Measurements from ENCODE around the gene CBLN1.
"Not testable (repeated sequence)": the region's sequence is repeated elsewhere in the genome, so short reads cannot be mapped to it uniquely, and the experiment has no call there.

Gene CBLN1

DNA sequence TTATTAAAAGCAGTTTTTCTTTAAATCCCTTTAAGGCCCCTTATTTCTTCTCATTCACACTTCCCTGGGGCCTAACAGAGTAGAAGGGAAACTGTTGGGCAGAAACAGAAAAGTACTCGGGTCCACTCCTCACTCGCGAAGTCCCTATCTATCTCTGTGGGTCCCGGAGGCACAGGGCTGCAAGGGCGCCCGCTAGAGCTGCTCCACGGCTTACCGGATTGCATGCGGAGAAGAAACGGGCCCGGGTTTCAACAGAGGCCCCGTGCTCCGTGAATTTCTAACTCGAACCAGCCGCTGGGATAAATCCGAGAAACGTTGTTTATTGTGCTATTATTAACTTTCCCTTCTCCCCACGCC is 4.3 kb downstream of the CBLN1 start:
- DNase-seq, result no peak

DNA sequence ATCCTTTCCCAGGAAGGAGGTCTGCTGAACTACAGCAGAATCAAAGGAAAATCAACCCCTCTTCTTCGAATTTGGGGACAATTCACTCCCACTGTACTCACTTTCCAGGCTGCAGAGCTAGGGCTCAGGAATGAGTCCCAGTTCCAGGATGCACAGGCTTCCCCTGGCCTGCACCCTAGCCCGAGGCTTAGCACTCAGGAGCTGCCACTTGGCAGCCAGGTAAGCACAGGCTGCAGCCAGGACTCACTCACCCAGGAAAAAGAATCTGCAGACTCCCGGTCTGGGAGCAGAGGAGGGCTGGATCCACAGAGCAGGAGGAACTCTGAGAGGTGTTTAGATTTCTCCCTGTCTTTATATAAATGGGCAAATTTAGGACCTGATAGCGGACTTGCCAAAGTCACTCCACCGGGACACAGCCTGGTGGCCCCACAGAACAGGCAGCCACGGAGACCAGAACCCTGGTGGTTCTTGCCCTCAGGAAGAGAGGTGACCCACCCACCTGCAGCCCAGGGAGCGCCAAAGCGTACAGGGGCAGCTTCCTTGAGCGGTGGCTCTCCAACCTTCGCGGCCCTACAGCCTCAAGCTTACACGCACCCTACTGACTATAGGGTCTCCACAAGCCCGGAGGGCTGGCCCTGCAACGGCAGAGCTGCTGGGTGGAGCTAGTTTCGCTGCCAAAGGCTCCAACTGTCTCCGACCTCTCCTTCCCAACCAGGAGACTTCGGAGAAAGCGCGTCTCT is 4.8 kb downstream of the CBLN1 start:
- no peak for DNase-seq

DNA sequence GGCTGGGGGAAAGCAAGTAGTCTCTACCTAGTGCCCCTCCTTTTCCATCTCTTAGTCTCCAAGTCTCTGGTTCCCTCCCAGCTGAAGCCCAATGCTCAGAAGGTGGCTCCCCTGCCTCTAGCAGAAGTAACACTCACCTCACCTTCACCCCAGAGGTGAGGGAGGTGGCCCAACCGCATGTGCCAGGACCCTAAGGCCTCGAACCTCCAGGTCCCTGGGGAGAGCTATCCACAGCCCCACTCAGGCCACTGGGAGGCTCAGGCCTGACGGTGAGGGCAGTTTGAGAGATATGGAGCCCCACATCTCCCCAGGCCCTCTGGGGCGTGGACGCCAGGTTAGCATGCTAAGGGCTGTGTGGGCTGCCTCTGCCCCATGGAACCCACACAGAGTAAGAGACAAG is 5.8 kb downstream of the CBLN1 start:
- DNase-seq, result no peak

DNA sequence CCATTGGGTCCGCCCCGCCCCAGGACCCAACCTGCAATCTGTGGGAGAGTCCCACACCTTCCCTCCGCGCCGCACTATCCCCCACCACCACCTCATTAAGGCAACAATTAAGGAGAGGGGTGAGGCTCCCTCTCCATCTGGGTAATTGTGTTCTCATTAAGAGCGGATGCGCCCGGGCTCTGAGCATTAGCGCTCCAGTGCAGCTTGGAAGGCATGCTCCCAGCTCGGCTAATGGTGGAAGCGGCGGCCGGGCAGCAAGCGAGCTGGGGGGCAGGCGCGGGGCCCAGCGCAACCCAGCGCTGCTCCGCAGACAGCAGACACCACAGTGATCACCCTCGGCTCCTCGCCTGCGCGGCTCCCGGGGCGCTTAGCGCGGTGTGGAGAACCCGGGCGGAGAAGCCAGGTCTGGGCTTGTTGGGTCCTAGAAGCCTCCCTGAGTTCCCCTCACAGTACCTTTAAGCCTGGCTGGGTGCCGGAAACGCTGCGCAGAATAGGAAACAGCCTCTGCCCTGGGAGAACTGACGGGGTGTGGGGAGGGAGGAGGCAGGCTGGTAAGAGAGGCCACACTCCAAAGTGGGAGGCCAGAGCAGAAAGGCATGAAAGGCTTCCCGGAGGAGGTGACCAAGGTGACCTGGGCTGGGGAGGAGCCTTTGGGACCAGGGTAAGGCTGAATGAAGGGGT is 6.4 kb downstream of the CBLN1 start:
- no peak for DNase-seq

DNA sequence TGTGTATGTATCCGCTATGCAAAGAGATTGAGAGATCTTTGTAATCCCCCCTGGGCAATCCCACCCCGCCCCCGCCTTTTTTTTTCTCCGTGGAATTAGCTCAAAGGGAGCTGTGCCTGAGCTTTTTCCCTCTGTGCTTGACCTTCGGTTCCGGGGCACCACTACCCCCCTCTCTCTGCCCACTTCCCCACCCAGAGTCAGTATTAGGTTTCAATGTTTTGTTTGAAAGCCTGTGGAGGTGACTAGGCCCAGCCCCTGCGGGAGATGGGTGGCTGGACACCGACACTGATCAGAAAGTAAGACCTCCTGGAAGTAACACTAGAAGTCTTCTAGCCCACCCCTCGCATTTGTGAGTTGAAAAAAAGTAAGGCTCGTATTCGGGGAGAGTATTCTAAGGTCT is 7.0 kb downstream of the CBLN1 start:
- DNase-seq, result no peak

DNA sequence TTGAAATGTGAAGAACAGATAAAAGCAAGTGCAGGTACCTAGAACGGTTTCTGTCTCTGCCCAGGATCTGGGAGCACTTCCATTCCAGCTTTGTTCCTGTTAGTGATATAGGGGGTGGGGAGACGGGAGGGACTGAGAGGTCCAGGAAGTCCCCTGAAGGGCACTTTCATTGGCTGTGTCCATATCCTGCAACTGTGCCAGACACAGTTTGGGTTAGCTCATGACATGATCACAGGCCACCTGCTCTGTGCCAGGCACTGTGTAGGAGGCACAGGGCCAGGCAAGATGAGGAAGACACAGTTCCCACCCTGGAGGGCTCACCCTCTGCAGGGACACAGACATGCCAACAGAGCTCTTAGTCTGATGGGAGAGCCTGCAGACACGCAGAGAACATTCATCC is 7.9 kb downstream of the CBLN1 start:
- DNase-seq, result no peak

DNA sequence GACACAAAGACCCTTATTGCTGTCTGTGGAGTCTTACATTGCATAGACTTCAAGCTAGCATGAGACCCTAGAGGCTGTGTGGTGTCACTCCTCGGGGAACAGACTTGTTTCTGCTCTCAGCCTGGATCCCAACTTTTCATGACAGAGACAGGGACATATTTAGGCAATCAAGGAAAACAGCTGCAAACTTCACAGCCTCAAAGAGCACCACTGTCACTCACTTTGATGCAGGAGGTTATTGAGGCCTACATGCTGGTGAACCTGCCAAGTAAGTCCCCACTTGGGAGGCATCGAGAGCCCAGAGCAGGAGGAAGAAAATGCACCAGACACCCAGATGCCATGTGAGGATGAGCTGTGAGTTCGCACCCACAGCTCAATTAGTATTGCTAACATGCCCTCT is 10.3 kb downstream of the CBLN1 start:
- DNase-seq, result no peak

DNA sequence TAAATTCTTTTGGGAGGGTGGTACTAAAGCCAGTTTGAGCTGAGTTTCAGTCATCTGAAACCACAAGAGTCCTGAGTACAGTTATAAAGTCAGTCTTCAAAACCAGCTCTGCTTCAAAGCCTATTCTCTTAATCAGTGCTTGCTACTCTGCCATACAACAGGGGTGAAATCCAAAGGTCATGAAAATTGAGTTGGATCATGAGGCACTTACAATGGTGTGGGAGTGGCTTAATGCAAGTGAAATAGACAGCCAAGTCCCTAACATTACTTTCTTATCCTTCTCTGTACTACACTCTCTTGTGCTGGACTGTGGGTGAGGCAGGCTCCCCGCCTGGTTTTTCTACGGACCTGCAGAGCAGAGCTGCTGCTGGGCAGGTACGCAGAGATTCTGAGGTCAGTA is 12.4 kb downstream of the CBLN1 start:
- no peak for DNase-seq

DNA sequence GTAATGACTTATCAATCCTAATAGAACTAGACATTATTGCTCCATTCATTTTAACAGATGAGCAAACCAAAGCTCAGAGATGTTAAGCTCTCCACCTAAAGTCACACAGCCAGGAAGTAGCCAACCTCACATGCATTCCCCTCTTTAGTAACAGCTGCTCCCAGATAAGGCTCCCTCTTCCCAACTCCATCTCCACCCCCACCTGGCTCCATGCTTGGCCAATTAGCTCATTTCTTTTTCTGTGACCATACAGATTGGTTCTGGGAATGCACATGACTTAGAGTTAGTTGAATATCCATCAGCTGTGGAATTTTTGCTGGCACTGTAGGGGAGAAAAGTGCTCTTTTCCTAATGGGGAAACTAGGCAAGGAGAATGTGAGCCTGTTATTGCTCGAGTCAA is 13.0 kb downstream of the CBLN1 start:
- no peak for DNase-seq

DNA sequence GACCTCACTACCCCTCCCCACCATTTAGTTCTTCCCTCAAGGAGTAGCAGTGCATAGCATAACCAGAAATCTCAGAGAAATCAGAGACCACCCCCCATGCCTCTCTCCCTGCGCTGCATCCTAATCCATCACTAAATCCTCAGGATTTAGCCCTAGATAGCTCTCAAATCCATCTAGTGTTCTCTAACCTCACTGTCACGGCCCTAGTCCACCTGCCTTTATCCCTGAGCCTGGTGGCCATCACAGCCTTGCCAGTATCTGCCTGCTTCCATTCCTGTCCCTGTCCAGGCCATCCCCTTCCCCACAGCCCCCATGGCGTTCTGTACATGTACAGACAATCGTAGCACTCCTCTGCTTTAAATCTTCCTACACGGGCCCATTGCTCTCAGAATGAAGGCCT is 19.1 kb downstream of the CBLN1 start:
- no peak for DNase-seq

DNA sequence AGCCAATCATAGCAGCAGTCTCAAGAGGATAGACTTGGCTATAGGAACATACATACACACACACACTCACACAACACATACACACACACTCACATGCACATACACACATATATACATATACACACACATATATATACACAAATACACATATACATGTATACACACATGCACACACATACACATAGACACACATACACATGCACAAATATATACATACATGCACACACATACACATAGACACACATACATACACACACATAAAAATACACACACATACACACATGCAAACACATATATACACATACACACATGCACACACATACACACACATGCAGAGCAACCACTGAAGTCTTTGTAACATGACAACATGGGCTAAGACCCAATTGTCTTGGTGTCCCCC is 19.7 kb downstream of the CBLN1 start:
- DNase-seq, result no peak

DNA sequence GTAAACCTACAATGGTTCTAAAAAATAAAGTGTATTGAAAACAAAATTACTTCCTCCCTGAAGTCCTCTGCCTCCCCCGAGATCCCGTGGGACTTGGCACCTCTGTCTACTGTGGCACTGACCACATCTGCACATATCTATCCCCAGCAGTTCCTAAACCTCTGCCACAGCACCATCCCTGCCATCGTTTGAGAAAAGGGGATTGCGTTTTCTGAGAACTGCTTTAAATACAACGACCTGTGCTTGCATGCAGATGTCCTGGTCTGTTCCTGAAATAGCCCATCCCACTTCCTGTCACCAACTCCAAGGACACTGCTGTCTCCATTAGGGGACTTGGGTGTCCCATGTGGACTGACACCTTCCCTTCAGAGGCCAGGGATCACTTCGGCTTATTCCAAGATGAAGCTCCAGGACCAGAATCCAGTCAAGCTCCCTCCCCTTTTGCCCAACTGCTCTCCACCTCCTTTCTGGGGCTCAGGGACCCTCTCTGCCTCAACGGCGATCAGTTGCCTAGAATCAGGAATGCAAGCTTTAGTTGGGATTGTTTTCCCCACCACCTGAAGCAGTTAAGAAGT is 20.6 kb downstream of the CBLN1 start:
- no peak for DNase-seq

DNA sequence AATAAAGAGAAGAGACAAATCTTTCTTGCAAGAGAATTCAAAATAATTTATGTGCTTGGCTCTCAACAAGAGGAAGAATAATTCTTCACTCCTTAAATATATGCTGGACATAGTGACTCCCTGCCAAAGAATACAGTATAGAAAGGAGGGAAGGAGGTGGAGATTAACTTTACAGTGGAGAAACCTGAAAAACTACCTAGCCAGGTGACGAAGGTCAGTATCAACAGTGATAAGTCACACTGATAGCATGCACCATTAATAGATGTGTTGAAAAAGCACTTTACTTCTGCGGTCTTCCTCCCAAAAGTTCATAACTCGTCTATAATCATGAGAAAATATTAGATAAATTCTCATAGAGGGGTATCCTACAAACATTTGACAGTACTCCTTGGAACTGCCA is 21.4 kb downstream of the CBLN1 start:
- DNase-seq, result no peak

DNA sequence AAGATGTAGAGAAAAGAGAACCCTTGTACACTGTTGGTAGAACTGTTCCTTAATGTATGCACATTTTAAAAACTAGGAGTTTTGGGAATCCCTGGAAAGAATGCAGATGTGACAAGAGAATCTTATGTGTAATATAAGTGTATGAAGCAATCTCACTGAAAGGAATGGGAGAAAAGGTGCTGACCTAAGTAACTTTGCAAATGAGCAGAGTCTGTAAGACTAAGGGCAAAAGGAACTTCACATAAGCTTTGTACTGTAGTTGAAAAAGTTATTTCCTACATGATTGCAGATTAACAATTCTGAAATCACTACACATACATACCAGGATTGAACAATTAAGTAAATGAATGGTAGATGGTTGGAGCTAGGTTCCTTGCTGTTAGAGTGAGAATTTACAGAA is 22.3 kb downstream of the CBLN1 start:
- DNase-seq, result no peak

DNA sequence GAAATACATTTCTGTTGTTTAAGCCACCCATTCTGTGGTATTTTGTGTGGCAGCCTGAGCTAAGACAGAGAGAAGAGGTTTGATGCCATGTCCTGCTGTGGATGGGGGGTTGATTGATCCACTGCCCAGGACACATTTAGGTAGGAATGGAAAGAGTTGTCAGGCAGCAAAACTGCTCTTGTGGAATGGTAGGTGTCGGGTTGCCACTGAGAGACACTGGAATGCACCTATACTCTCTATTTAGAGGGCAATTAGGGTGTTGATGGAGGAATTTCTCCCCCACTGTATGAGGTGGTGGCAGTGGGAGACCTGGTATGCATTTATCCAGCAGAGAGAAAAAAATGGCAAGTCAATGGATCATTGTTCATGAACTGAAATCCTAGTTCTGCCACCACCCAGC is 30.9 kb downstream of the CBLN1 start:
- no peak for DNase-seq

DNA sequence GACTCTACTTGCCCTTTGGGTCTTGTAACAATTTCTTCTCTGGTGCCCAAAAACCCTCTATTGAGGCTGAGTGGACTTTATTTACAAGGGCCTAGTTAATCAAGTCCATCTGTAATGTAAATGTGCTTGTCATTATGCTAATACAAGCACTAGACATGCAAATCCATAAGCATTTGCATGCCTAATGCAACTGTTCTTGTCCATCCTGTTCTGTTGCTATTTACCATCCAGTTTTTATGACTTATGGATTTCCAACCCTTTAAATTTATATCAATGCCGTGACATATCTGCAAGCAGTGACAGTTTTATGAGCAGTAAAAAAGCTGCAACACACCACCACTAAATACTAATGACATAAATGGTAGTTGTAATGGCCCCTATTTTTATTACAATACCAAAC is 33.4 kb downstream of the CBLN1 start:
- DNase-seq, result no peak

DNA sequence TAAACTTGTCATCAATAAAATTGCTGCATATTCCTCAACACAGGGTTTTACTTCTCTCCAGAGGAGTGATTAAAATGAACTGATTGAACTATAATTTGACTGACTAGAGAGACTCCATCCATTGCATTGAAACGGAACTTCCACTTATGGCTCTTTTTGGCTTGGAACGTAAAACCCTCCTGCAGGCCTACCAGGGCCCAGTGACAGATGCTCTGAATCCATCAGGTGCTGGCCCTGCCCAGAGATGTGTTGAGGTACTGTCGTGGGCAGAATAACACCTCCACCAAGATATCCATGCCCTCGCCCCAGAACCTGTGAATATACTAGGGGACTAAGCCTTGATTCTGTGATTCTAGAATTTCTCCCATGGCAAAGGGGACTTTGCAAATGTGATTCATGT is 45.4 kb downstream of the CBLN1 start:
- DNase-seq, result no peak

DNA sequence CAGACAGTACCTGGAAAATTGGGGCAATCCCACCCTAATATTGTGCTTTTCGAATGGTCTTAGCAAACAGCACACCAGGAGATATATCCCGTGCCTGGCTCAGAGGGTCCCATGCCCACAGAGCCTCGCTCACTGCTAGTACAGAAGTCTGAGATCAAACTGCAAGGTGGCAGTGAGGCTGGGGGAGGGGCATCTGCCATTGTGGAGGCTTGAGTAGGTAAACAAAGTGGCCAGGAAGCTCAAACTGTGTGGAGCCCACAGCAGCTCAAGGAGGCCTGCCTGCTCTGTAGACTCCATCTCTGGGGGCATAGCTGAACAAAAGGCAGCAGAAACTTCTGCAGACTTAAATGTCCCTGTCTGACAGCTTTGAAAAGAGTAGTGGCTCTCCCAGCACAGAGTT is 53.3 kb downstream of the CBLN1 start:
- DNase-seq, result not testable (repeated sequence)

Data from NCI-H1694 treated with DMSO at 0.1 percent for 48 hours (cell line).